Measurements from ENCODE around the gene TMEM247.

DNA sequence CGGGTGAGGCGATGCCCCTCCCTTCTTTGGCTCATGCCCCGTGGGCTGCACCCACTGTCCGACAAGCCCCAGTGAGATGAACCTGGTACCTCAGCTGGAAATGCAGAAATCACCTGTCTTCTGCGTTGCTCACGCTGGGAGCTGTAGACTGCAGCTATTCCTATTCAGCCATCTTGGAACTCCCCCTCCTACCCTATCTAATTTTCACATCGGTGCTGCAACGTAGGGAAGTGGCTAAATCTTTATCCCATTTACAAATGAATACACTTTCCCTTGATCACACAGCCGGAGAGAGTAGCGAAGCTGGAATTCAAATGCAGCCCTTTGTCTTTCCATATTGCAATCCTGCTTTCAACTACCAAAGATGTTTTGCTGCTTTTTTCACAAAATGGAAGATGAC lies 1.4 kb upstream of the TMEM247 start:
- TF ChIP-seq, protein P1, sequence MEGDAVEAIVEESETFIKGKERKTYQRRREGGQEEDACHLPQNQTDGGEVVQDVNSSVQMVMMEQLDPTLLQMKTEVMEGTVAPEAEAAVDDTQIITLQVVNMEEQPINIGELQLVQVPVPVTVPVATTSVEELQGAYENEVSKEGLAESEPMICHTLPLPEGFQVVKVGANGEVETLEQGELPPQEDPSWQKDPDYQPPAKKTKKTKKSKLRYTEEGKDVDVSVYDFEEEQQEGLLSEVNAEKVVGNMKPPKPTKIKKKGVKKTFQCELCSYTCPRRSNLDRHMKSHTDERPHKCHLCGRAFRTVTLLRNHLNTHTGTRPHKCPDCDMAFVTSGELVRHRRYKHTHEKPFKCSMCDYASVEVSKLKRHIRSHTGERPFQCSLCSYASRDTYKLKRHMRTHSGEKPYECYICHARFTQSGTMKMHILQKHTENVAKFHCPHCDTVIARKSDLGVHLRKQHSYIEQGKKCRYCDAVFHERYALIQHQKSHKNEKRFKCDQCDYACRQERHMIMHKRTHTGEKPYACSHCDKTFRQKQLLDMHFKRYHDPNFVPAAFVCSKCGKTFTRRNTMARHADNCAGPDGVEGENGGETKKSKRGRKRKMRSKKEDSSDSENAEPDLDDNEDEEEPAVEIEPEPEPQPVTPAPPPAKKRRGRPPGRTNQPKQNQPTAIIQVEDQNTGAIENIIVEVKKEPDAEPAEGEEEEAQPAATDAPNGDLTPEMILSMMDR (conservative IDR thresholded peaks at IDR 0.05 in 1 of 2, IDR thresholded peaks at IDR 0.05 in 1 of 2; ENCODE audit: low read depth in 1 of 2, low read length in 2 of 2) = no peak
- no peak for TF ChIP-seq EZH2 (IDR thresholded peaks at IDR 0.05; ENCODE audit: low read length, missing control alignments)
